AG20443 (cell line): ENCODE measurements around the gene RDH12.

Experiments used
- DNase-seq: peaks from one replicate; pipeline ENCODE4 v3.0.0; 2012; ENCODE audit warnings: low spot score, mixed read lengths

Gene RDH12

DNA sequence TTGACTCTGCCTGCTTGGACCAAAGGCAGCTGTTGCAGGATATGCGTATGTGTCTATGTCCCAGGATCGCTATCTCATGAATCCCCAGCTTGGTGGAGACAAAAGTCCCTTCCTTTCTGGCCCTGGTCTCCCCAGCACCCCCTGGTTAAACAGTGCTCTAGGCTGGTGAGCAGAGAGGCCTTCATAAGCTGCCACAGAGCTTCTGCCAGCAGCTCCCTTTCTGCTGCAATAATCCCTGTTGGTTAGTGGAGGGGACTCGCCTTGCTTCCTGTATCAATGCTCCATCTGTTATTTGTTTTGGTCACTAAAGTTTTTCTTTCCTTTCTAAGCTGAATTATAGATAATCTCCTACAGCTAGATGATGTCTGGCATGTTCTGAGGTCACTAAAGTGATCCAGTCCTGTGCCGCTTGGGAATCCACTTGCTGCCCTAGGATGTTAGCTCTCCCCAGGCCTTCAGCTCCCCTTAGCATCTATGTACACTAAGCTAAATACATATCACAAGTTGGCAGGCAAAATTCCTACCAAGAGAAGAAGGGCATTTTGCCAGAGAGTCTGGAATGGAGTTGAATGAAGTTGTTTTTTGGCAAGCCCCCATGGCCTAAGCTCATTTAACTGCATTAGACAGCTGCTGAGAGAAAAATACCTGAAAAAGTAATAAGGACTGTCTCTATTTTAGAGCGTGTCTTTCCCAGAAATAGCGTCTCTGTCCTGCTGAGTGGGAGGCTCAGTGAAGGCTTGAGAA lies 47.8 kb downstream of the RDH12 start:
- no peak for DNase-seq

DNA sequence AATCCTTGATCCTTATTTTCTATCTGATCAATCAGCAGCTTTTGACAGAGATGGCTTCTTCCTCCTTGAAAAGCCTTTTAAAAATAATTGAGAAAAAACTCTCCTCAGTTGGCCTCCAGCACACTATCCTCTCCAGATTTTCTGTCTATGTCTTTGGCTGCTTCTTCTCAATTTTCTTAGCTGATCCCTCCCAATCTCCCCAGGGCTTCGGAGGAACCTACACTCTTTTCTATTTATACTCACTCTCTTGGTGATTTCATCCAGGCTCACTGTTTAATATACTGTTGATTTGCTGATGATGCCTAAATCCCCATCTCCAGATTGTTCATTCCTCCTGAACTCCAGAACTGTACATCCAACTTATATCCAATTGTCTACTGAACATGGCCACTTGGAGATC lies 54.8 kb downstream of the RDH12 start:
- DNase-seq: no peak

DNA sequence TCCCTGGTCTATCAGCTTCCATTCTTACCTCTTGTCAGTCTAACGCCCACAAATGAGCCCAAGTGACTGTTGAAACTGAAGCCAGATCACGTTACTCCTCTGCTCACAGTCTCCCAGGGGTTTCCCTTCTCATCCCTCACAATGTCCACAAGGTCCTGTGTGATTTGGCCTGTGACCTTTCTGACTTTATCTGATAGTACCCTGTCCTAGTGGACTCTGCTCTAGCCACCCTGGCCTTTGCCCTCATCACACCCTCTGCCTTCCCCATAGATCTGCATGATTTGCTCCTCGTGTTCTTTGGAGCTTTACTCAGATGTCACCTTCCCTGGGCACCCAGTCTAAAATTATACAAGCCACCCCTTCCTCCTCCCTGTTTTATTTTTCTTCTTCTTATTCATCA lies 55.5 kb downstream of the RDH12 start:
- no peak for DNase-seq

DNA sequence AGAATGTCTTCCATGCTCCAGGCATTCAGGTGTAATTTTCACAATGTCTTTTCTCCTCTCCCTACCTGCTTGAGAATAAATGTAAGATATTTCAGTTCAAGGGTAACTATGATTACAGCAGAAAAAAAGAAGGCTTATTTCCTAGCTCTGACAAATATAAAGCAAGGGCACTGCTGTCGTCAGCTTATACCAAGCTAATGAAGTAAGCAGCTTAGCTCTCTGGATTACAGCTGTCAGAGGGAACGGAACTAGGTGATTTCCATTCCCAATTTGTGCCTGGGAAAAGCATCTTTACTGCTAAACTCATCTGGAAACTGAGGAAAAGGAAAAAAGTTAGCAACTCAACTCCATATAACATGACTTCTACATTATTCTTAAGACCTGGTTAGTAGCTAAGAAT lies 58.2 kb downstream of the RDH12 start:
- no peak for DNase-seq

DNA sequence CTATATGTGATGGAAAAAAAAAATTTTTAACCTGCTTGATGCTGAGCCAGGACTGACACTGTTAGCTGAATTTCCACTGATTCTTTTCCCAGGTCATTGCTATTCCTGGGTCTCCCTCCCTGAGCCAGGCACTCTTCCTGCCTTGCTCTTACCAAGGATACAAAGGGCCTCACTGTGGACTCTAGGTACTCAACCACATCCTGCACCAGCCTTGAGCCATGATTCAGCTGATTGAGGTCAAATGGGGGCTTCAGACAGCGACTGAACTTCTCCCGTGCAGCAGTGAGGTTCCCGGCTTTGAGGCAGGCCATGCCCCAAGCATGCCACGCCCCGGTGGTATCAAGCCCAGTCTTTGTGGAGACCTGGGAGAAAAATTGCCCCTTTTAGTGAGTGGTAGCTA lies 60.4 kb downstream of the RDH12 start:
- no peak for DNase-seq

DNA sequence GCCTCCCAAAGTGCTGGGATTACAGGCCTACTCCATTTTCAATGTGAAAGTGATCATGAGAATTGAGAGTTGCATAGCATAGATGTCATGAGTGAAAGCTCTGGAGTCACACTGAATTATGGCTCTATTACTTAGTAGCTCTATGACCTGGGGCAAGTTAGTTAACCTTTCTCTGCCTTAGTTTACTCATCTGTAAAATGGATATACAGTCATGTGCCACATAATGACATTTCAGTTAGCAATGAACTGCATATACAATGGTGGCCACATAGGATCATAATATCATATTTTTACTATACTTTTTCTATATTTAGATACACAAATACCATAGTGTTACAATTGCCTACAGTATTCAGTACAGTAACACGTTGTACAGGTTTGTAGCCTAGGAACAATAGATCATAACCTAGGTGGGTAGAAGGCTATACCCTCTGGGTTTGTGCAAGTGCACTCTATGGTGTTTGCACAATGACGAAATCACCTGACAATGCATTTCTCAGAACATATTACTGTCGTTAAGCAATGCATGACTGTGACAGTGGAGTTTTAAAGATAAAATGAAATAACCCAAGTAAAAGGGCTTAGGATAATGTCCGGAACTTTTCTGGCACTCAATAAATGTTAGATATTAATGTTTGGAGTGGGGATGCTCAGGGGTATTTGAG lies 61.6 kb downstream of the RDH12 start:
- no peak for DNase-seq

DNA sequence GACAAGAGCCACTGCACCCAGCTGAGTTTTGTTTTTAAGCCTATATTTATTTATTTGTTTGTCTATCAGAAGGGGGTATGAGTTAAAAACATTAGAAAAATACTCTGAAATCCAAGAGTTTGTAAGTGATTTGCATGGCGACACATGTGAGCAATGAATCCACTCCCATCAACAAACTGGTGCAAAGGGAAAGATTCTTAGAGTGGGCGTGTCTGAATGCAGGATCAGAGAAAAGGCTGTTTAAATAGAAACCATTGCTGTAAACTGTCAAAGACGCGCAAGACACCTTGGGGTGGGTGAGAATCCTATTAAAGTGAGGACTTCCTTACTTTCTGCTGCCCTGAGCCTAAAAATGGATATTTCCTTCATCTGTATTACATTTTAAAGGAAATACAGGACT lies 62.8 kb downstream of the RDH12 start:
- no peak for DNase-seq

DNA sequence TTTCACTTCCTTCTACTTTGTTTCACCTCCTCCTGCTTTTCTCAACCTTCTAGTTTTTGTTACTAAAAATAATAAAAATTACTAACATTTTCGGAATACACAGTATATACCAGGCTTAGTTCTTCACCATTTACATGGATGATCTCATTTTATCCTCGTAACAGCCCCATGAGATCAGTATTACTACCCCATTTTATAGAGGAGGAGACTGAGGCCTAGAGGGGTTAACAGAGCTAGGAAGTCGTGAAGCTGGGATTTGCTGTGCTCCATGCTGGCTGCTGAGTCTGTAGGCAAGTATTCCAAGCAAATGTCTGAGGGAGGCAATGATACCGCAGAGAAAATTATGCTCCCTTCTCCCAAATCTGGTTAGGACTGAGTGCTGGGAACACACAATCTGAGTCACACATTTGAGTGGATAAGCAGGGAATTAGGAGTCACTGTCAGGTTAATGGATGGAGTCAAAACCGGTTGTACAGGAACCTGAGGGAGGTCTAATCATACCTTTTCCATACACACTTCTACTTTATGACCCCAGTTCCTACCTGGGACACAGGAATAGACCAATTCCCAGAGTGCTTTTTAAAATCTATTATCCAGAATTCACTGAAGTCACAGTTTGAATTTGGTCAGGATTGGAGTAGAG lies 63.6 kb downstream of the RDH12 start:
- DNase-seq: no peak

DNA sequence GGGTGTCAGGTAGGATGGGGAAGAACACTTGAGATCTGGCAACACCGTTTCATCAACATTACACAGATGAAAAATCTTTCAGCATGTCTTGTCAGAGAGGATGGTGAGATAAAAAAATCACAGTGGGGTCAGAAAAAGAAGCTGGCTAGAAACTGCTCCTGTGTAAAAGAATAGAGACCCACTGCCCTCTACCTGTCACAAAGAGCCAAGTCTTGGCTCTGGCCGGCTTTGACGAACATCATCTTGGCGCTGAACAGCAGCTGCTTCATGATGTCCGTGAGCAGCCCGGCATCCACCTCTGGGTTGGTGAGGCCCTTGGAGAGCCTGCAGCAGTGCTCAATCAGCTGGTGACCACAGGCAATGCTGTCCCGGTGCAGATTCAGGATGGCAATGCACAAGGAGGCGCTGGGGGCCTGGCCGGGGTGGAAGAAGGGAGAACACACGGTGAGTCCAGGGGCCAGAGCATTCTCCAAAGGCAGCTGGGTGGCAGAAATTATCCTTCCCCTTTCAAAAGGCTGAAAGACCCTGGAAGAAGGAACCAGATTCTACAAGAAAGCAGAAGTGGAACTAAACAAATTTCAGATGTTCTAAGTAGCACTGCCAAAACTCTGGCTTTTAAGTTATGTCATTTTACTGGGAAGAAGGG lies 64.5 kb downstream of the RDH12 start:
- DNase-seq: no peak

DNA sequence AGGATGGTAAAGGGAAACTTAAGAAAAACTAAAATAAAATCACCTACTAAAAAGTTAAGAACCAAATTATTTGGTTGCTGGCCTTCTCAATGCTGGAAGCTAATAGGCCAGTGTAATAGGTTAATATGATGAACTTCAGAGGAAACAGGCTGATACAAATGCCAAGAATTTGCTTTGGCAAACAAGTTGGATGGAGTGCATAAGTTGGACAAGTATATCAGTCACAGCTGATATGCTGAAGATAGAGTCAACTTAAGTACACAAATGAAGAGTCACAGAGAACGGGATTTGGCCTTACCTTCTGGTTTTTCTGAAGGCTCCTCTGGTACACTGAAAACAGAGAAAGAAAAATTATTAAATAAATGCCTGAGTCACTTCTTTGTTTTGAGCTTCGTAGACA lies 66.5 kb downstream of the RDH12 start:
- no peak for DNase-seq

DNA sequence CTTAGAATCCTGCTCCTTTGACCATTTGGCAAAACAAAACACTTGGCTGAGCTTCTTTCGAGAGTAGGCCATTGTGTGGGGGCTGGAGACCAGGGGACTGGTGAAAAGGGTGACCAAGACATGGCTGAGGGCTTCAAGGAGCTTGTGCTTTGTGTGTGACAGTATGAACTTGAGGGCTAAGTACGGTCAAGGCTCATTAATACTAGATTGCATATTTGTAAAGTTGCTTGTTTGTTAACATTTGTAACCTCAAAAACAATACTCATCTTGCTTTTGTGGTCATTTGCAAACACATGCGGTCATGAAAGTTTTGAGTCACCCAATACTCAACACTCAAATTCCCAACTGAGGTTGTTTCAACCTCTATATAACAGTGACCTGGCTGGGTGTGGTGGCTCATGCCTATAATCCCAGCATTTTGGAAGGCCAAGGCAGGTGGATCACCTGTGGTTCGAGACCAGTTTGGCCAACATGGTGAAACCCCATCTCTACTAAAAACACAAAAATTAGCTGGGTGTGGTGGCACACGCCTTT lies 72.2 kb downstream of the RDH12 start:
- DNase-seq: no peak

DNA sequence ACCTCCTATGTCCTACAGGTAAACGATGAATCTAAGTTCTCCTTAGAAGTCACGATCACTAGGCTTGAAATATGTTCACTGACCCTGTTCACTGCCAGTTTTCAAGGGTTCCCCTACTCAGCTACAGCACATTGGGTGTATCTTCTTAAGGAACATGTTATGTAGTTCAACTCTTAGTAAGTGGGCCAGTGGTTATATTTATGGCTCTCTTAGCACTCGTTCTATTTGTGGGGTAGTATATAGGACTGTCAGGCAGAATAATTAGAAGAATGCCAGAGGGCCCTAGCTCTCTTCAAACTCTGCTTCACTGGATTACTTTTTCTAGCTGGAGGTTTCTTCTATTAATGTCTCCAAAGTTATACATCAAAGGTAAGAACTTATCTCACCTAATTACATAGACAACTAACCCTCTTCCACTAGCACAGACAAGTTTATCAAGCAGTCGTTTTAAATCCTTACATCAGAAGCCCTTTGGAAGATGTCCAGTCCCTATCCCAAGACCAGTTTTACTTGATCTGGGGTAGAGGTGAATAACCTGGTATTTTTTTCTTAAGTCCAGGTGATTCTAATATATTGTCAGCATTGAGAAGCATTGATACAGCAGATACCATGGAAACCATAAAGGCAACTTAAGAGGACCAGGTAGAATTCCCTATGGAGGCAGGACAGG lies 75.1 kb downstream of the RDH12 start:
- DNase-seq: no peak

DNA sequence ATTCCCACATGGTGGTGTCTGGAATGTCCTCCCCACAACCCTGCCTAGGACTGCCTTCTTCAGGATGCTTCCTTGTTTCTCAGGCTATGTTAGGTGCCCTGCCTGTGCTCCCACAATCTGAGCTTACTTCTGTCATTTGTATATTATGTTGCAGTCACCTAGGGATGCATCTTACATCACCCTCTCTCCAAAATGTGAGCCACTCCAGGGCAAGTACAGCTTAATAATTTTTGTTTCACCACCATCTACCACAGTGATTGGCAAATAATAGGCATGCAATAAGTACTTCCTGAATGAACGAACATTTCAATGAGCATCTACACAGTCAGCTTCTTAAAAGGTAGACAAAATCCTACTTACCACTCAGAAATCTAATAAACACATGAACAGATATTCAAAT lies 77.1 kb downstream of the RDH12 start:
- DNase-seq: no peak

DNA sequence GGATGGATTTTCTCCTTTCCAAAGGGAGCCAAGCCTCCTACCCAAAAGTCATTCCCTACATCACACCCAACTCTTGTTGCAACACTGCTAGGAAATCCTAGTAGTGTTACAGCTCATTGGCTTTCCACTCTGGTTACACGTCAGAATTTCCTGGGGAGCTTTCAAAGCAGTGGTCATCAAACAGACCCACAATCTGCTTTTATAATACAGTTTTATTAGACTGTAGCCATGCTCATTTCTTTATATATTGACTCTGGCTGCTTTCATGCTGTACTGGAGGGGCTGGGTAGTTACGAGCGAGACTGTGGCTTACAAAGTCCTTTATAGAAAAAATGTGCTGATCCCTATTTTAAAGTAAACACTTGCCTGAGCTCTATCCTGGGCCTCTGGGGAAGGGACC lies 80.4 kb downstream of the RDH12 start:
- no peak for DNase-seq
